ENCODE results near the gene PPP1R3F. TPM values are rescaled to one million over a fixed set of nuclear protein-coding genes. Genes with fewer than 3 reads are reported as not detected.

The PPP1R3F gene
- total and polyA plus RNA-seq, 4 donors = 0.78 to 1.7 (median 1.4) TPM

DNA sequence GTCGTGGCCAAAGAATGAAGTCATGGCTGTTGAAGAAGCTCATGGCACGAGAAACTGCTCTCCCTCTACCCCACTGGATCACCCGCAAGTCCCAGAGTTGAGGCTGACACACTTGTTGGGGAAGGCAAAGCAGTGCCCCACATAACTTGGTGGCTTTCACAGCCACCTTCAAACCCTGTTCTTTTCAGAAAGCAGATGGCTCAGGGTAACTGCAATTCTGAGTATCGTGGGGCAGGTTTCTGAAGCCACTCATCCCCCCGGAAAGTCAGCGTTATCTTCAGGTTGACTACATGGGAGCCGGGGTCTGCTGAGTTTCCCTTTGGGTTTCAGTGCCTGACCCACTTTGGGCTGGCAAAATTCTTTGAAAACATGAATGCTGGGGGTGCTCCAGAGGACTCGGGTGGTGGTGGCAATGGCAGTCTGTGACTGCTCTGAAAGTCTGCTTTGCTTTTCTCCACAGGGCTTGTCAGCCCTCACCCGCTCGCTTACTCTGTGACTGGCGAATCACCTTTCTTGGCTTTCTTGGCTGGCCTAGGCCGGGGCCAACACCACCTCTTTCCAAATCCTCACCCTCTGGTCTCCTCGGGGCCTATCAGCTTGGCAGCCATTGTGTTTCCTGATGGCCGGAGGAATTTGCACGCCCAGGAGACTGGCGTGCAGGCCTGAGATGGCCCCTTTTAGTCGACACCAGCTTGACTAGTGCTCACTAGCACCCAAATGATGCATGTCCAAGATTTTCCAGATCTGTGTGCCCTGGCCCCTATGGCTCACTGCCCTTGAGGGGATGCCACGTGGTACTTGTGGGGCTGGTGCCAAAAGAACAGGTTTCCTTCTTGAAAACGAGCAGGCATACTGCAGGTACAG lies 7.3 kb downstream of the PPP1R3F start:
- Histone ChIP-seq H3K4me3 (ENCODE audit: low read depth in 1 of 3, low read length in 3 of 3) (no peak overlapping the region), H3K27ac (ENCODE audit: low read depth in 1 of 2, low read length in 2 of 2) (no peak overlapping the region), H3K9ac (ENCODE audit: low read depth in 1 of 2, low read length in 2 of 2) (no peak overlapping the region), H3K27me3 (ENCODE audit: control insufficient read depth in 4 of 4, insufficient read depth in 4 of 4, low read length in 3 of 4) (no peaks in the 10 kb centered on the region), H3K36me3 (ENCODE audit: control insufficient read depth in 4 of 4, insufficient read depth in 3 of 4, low read depth in 1 of 4, low read length in 3 of 4) (no peaks in the 10 kb centered on the region), H3K4me1 (ENCODE audit: control insufficient read depth in 4 of 4, insufficient read depth in 4 of 4, low read length in 3 of 4) (peaks cover under 1 to 15% (median 7%) of the 10 kb centered on the region in 4 donors), H3K9me3 (ENCODE audit: control insufficient read depth in 4 of 4, low read length in 3 of 4) (no peaks in the 10 kb centered on the region)
- DNase-seq (ENCODE audit: low spot score) = no peak
- 84% methylated on average over 19 of the region's 19 CpGs for WGBS
- TF ChIP-seq, protein P1, sequence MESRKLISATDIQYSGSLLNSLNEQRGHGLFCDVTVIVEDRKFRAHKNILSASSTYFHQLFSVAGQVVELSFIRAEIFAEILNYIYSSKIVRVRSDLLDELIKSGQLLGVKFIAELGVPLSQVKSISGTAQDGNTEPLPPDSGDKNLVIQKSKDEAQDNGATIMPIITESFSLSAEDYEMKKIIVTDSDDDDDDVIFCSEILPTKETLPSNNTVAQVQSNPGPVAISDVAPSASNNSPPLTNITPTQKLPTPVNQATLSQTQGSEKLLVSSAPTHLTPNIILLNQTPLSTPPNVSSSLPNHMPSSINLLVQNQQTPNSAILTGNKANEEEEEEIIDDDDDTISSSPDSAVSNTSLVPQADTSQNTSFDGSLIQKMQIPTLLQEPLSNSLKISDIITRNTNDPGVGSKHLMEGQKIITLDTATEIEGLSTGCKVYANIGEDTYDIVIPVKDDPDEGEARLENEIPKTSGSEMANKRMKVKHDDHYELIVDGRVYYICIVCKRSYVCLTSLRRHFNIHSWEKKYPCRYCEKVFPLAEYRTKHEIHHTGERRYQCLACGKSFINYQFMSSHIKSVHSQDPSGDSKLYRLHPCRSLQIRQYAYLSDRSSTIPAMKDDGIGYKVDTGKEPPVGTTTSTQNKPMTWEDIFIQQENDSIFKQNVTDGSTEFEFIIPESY (IDR thresholded peaks at IDR 0.05) = no peak
- TF ChIP-seq HNF4A (conservative IDR thresholded peaks at IDR 0.05) (no peak), GABPA (IDR thresholded peaks at IDR 0.05 in 1 of 2, conservative IDR thresholded peaks at IDR 0.05 in 1 of 2) (no peak), NR2F2 (IDR thresholded peaks at IDR 0.05) (no peak), FOXA2 (IDR thresholded peaks at IDR 0.05) (no peak), YY1 (IDR thresholded peaks at IDR 0.05) (no peak), RXRA (IDR thresholded peaks at IDR 0.05) (no peak), SP1 (IDR thresholded peaks at IDR 0.05) (no peak), JUND (IDR thresholded peaks at IDR 0.05) (no peak), RAD21 (IDR thresholded peaks at IDR 0.05) (no peak)
- TF ChIP-seq, protein P2, sequence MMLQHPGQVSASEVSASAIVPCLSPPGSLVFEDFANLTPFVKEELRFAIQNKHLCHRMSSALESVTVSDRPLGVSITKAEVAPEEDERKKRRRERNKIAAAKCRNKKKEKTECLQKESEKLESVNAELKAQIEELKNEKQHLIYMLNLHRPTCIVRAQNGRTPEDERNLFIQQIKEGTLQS (IDR thresholded peaks at IDR 0.05) = no peak
- TF ChIP-seq, protein P3, sequence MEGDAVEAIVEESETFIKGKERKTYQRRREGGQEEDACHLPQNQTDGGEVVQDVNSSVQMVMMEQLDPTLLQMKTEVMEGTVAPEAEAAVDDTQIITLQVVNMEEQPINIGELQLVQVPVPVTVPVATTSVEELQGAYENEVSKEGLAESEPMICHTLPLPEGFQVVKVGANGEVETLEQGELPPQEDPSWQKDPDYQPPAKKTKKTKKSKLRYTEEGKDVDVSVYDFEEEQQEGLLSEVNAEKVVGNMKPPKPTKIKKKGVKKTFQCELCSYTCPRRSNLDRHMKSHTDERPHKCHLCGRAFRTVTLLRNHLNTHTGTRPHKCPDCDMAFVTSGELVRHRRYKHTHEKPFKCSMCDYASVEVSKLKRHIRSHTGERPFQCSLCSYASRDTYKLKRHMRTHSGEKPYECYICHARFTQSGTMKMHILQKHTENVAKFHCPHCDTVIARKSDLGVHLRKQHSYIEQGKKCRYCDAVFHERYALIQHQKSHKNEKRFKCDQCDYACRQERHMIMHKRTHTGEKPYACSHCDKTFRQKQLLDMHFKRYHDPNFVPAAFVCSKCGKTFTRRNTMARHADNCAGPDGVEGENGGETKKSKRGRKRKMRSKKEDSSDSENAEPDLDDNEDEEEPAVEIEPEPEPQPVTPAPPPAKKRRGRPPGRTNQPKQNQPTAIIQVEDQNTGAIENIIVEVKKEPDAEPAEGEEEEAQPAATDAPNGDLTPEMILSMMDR (IDR thresholded peaks at IDR 0.05; ENCODE audit: low read depth, low read length, missing input control) = no peak
- TF ChIP-seq, protein P4, sequence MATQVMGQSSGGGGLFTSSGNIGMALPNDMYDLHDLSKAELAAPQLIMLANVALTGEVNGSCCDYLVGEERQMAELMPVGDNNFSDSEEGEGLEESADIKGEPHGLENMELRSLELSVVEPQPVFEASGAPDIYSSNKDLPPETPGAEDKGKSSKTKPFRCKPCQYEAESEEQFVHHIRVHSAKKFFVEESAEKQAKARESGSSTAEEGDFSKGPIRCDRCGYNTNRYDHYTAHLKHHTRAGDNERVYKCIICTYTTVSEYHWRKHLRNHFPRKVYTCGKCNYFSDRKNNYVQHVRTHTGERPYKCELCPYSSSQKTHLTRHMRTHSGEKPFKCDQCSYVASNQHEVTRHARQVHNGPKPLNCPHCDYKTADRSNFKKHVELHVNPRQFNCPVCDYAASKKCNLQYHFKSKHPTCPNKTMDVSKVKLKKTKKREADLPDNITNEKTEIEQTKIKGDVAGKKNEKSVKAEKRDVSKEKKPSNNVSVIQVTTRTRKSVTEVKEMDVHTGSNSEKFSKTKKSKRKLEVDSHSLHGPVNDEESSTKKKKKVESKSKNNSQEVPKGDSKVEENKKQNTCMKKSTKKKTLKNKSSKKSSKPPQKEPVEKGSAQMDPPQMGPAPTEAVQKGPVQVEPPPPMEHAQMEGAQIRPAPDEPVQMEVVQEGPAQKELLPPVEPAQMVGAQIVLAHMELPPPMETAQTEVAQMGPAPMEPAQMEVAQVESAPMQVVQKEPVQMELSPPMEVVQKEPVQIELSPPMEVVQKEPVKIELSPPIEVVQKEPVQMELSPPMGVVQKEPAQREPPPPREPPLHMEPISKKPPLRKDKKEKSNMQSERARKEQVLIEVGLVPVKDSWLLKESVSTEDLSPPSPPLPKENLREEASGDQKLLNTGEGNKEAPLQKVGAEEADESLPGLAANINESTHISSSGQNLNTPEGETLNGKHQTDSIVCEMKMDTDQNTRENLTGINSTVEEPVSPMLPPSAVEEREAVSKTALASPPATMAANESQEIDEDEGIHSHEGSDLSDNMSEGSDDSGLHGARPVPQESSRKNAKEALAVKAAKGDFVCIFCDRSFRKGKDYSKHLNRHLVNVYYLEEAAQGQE (IDR thresholded peaks at IDR 0.05) = no peak
- TF ChIP-seq, protein P5, sequence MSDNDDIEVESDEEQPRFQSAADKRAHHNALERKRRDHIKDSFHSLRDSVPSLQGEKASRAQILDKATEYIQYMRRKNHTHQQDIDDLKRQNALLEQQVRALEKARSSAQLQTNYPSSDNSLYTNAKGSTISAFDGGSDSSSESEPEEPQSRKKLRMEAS (IDR thresholded peaks at IDR 0.05) = no peak

DNA sequence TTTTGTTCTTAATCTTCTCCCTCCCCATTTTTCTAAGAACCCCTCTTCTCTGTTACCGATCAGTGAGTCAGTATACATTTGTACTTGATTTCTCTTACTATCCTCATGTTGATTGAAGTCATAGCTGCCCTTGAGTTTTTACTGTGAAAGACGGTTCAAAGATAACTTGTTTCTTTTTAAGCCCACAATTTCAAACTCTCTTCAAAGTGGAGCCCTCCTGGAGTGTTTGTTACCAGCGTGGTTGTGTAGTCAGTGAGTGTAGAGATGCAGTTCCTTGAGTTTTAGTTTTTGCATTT lies 7.9 kb downstream of the PPP1R3F start:
- Histone ChIP-seq H3K36me3 (ENCODE audit: control insufficient read depth in 4 of 4, insufficient read depth in 3 of 4, low read depth in 1 of 4, low read length in 3 of 4) (no peaks in the 10 kb centered on the region), H3K4me1 (ENCODE audit: control insufficient read depth in 4 of 4, insufficient read depth in 4 of 4, low read length in 3 of 4) (peaks cover 0 to 9% (median 5%) of the 10 kb centered on the region in 4 donors), H3K27ac (ENCODE audit: low read depth in 1 of 2, low read length in 2 of 2) (no peak overlapping the region), H3K27me3 (ENCODE audit: control insufficient read depth in 4 of 4, insufficient read depth in 4 of 4, low read length in 3 of 4) (no peaks in the 10 kb centered on the region), H3K4me3 (ENCODE audit: low read depth in 1 of 3, low read length in 3 of 3) (no peak overlapping the region), H3K9me3 (ENCODE audit: control insufficient read depth in 4 of 4, low read length in 3 of 4) (no peaks in the 10 kb centered on the region), H3K9ac (ENCODE audit: low read depth in 1 of 2, low read length in 2 of 2) (no peak overlapping the region)
- WGBS = 84% methylated on average over 3 of the region's 3 CpGs
- no peak for DNase-seq (ENCODE audit: low spot score)
- TF ChIP-seq RXRA (IDR thresholded peaks at IDR 0.05) (no peak), FOXA1 (IDR thresholded peaks at IDR 0.05) (no peak), SP1 (IDR thresholded peaks at IDR 0.05) (no peak), TAF1 (conservative IDR thresholded peaks at IDR 0.05) (no peak), YY1 (IDR thresholded peaks at IDR 0.05) (no peak), EGR1 (IDR thresholded peaks at IDR 0.05; ENCODE audit: low read depth in 2 of 2) (no peak), GABPA (IDR thresholded peaks at IDR 0.05 in 1 of 2, conservative IDR thresholded peaks at IDR 0.05 in 1 of 2) (no peak), JUND (IDR thresholded peaks at IDR 0.05) (no peak), HNF4A (conservative IDR thresholded peaks at IDR 0.05) (no peak), FOXA2 (IDR thresholded peaks at IDR 0.05) (no peak), HNF4G (IDR thresholded peaks at IDR 0.05) (no peak)
- TF ChIP-seq, protein P1 (IDR thresholded peaks at IDR 0.05) = no peak
- TF ChIP-seq, protein P2 (IDR thresholded peaks at IDR 0.05) = no peak

Data from liver (tissue), 9 donors.